GM18499 (cell line): ENCODE results near the gene COMMD4.
"Not testable (repeated sequence)": the region's sequence is repeated elsewhere in the genome, so short reads cannot be mapped to it uniquely, and the experiment has no call there.

Source experiments
- ATAC-seq: cut with Tn5 transposase; IDR thresholded peaks from one replicate; pipeline ENCODE4 v1.9.1; 2021; ENCODE audit warnings: moderate number of reproducible peaks; ENCODE audit not compliant: insufficient read depth, unreplicated experiment

COMMD4 gene

GRCh38 chr15:75335705-75336355, at the start of gene COMMD4:
Gene COMMD4, plus strand, starts transcription at chr15:75336063. Its CDS starts 27 bp downstream, at chr15:75336090.
- no peak for ATAC-seq

GRCh38 chr15:75293660-75294059, 42.2 kb upstream of the COMMD4 start:
- ATAC-seq, result not testable (repeated sequence)

GRCh38 chr15:75298541-75299310, 37.1 kb upstream of the COMMD4 start:
- not testable (repeated sequence) for ATAC-seq

- ATAC-seq, result not testable (repeated sequence)
Observed at GRCh38 chr15:75299311-75299688, 36.6 kb upstream of the COMMD4 start.

- not testable (repeated sequence) for ATAC-seq
Observed at GRCh38 chr15:75300026-75300425, 35.8 kb upstream of the COMMD4 start.

- no peak for ATAC-seq
Observed at GRCh38 chr15:75302318-75302717, 33.5 kb upstream of the COMMD4 start.

- ATAC-seq, result not testable (repeated sequence)
Observed at GRCh38 chr15:75302753-75303152, 33.1 kb upstream of the COMMD4 start.

GRCh38 chr15:75306188-75306587, 29.7 kb upstream of the COMMD4 start:
- no peak for ATAC-seq

- no peak for ATAC-seq
Observed at GRCh38 chr15:75307778-75308390, 28.0 kb upstream of the COMMD4 start.

- no peak for ATAC-seq
Observed at GRCh38 chr15:75309711-75310110, 26.2 kb upstream of the COMMD4 start.

GRCh38 chr15:75312548-75312947, 23.3 kb upstream of the COMMD4 start:
- ATAC-seq, result not testable (repeated sequence)

GRCh38 chr15:75313116-75313845, 22.6 kb upstream of the COMMD4 start:
- no peak for ATAC-seq

GRCh38 chr15:75314552-75315290, 21.1 kb upstream of the COMMD4 start:
- ATAC-seq, result no peak

- not testable (repeated sequence) for ATAC-seq
Observed at GRCh38 chr15:75319231-75319897, 16.5 kb upstream of the COMMD4 start.

- ATAC-seq, result no peak
Observed at GRCh38 chr15:75321711-75322110, 14.2 kb upstream of the COMMD4 start.

- no peak for ATAC-seq
Observed at GRCh38 chr15:75325922-75326321, 9.9 kb upstream of the COMMD4 start.

GRCh38 chr15:75327005-75327404, 8.9 kb upstream of the COMMD4 start:
- no peak for ATAC-seq

- no peak for ATAC-seq
Observed at GRCh38 chr15:75327491-75327890, 8.4 kb upstream of the COMMD4 start.

GRCh38 chr15:75328493-75329314, 7.2 kb upstream of the COMMD4 start:
- no peak for ATAC-seq
